ENCODE results near the gene HAVCR2.

- TF ChIP-seq EZH2phosphoT487 (IDR thresholded peaks at IDR 0.05; ENCODE audit: low read depth, severe bottlenecking, unreplicated experiment), result no peak
- TF ChIP-seq, protein P1, sequence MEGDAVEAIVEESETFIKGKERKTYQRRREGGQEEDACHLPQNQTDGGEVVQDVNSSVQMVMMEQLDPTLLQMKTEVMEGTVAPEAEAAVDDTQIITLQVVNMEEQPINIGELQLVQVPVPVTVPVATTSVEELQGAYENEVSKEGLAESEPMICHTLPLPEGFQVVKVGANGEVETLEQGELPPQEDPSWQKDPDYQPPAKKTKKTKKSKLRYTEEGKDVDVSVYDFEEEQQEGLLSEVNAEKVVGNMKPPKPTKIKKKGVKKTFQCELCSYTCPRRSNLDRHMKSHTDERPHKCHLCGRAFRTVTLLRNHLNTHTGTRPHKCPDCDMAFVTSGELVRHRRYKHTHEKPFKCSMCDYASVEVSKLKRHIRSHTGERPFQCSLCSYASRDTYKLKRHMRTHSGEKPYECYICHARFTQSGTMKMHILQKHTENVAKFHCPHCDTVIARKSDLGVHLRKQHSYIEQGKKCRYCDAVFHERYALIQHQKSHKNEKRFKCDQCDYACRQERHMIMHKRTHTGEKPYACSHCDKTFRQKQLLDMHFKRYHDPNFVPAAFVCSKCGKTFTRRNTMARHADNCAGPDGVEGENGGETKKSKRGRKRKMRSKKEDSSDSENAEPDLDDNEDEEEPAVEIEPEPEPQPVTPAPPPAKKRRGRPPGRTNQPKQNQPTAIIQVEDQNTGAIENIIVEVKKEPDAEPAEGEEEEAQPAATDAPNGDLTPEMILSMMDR (IDR thresholded peaks at IDR 0.05; ENCODE audit: poor library complexity), result no peak
Observed at GRCh38 chr5:157046041-157046440, 62.8 kb downstream of the HAVCR2 start.
